ENCODE results near the gene PPM1J. TPM values are rescaled to one million over a fixed set of nuclear protein-coding genes. Genes with fewer than 3 reads are reported as not detected.

Gene PPM1J
- polyA plus RNA-seq, 1 of the 3 experiments (the other 2 are of a cell fraction), result 5.3 TPM

GRCh38 chr1:112712191-112712590, 2.9 kb downstream of the PPM1J start:
- ChIA-PET POLR2A (no interaction called here), CTCF (interaction anchor here (1.2 to 6.2 kb wide), 4 partner anchors 9 to 321 kb away, joined by 4 to 47 read pairs (median 18); no protein-coding TSS in a partner anchor)
- Histone ChIP-seq H2AFZ (ENCODE audit: low read depth) (no peak overlapping the region), H3K27ac (ENCODE audit: low read depth in 2 of 2, low read length in 1 of 2) (no peak overlapping the region), H3F3A (replicated peaks; ENCODE audit: insufficient read depth) (peaks cover 9% of the 10 kb centered on the region), H3K4me1 (ENCODE audit: control insufficient read depth in 1 of 2, insufficient read depth in 2 of 2, low read depth in 1 of 2, low read length in 1 of 2) (peaks cover 0 to 21% of the 10 kb centered on the region in 2 experiments; a peak in 1 of 4 replicates), H3K9ac (no peak overlapping the region), H3K79me2 (ENCODE audit: insufficient read depth) (no peaks in the 10 kb centered on the region), H3K36me3 (replicated peaks in 1 of 2; ENCODE audit: control insufficient read depth in 1 of 2, insufficient read depth in 2 of 2, low read length in 1 of 2) (no peaks in the 10 kb centered on the region), H3K4me2 (no peak overlapping the region), H3K9me3 (no peaks in the 10 kb centered on the region), H3K4me3 (ENCODE audit: low read depth in 2 of 2, low read length in 1 of 2) (no peak overlapping the region), H3K27me3 (ENCODE audit: insufficient read depth) (no peaks in the 10 kb centered on the region), H3K9me2 (no peaks in the 10 kb centered on the region), H4K20me1 (ENCODE audit: insufficient read depth) (no peaks in the 10 kb centered on the region)
- 88% methylated on average over 7 of the region's 7 CpGs for WGBS (ENCODE audit: low lambda C conversion rate)
- TF ChIP-seq, protein P1, sequence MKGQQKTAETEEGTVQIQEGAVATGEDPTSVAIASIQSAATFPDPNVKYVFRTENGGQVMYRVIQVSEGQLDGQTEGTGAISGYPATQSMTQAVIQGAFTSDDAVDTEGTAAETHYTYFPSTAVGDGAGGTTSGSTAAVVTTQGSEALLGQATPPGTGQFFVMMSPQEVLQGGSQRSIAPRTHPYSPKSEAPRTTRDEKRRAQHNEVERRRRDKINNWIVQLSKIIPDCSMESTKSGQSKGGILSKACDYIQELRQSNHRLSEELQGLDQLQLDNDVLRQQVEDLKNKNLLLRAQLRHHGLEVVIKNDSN (IDR thresholded peaks at IDR 0.05; ENCODE audit: borderline replicate concordance, low read depth), result no peak
- TF ChIP-seq TCF12 (IDR thresholded peaks at IDR 0.05) (no peak), TAF1 (IDR thresholded peaks at IDR 0.05; ENCODE audit: borderline replicate concordance, low read depth, low read length) (no peak), NFIC (IDR thresholded peaks at IDR 0.05; ENCODE audit: borderline replicate concordance) (no peak), GATA2 (CRISPR knock-in tag; IDR thresholded peaks at IDR 0.05) (no peak), ZBTB33 (IDR thresholded peaks at IDR 0.05; ENCODE audit: borderline replicate concordance, low read depth) (no peak), RCOR1 (IDR thresholded peaks at IDR 0.05; ENCODE audit: low read length) (no peak), ELF1 (IDR thresholded peaks at IDR 0.05) (no peak), YY1 (IDR thresholded peaks at IDR 0.05; ENCODE audit: low read depth) (no peak), FOXM1 (IDR thresholded peaks at IDR 0.05; ENCODE audit: low read depth) (no peak), FOXJ3 (CRISPR knock-in tag; IDR thresholded peaks at IDR 0.05) (no peak), MXI1 (IDR thresholded peaks at IDR 0.05; ENCODE audit: low read depth, low read length) (no peak), EP300 (IDR thresholded peaks at IDR 0.05; ENCODE audit: borderline replicate concordance in 1 of 2, low read depth in 1 of 2, low read length in 1 of 2) (no peak), RFX5 (IDR thresholded peaks at IDR 0.05; ENCODE audit: low read length) (no peak), RAD21 (IDR thresholded peaks at IDR 0.05; ENCODE audit: low read length) (no peak), SIN3A (IDR thresholded peaks at IDR 0.05; ENCODE audit: borderline replicate concordance, low read depth, low read length) (no peak)
- TF ChIP-seq, protein P2, sequence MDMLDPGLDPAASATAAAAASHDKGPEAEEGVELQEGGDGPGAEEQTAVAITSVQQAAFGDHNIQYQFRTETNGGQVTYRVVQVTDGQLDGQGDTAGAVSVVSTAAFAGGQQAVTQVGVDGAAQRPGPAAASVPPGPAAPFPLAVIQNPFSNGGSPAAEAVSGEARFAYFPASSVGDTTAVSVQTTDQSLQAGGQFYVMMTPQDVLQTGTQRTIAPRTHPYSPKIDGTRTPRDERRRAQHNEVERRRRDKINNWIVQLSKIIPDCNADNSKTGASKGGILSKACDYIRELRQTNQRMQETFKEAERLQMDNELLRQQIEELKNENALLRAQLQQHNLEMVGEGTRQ (IDR thresholded peaks at IDR 0.05; ENCODE audit: borderline replicate concordance, low read depth, low read length), result no peak
- TF ChIP-seq, protein P3, sequence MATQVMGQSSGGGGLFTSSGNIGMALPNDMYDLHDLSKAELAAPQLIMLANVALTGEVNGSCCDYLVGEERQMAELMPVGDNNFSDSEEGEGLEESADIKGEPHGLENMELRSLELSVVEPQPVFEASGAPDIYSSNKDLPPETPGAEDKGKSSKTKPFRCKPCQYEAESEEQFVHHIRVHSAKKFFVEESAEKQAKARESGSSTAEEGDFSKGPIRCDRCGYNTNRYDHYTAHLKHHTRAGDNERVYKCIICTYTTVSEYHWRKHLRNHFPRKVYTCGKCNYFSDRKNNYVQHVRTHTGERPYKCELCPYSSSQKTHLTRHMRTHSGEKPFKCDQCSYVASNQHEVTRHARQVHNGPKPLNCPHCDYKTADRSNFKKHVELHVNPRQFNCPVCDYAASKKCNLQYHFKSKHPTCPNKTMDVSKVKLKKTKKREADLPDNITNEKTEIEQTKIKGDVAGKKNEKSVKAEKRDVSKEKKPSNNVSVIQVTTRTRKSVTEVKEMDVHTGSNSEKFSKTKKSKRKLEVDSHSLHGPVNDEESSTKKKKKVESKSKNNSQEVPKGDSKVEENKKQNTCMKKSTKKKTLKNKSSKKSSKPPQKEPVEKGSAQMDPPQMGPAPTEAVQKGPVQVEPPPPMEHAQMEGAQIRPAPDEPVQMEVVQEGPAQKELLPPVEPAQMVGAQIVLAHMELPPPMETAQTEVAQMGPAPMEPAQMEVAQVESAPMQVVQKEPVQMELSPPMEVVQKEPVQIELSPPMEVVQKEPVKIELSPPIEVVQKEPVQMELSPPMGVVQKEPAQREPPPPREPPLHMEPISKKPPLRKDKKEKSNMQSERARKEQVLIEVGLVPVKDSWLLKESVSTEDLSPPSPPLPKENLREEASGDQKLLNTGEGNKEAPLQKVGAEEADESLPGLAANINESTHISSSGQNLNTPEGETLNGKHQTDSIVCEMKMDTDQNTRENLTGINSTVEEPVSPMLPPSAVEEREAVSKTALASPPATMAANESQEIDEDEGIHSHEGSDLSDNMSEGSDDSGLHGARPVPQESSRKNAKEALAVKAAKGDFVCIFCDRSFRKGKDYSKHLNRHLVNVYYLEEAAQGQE (IDR thresholded peaks at IDR 0.05; ENCODE audit: low read depth, low read length), result no peak
- TF ChIP-seq, protein P4, sequence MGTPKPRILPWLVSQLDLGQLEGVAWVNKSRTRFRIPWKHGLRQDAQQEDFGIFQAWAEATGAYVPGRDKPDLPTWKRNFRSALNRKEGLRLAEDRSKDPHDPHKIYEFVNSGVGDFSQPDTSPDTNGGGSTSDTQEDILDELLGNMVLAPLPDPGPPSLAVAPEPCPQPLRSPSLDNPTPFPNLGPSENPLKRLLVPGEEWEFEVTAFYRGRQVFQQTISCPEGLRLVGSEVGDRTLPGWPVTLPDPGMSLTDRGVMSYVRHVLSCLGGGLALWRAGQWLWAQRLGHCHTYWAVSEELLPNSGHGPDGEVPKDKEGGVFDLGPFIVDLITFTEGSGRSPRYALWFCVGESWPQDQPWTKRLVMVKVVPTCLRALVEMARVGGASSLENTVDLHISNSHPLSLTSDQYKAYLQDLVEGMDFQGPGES (IDR thresholded peaks at IDR 0.05; ENCODE audit: low read depth, low read length), result no peak
- DNase-seq, result no peak

Data from SK-N-SH (cell line).